ENCODE measurements around the gene FRAS1.
"Not testable (repeated sequence)": the region's sequence is repeated elsewhere in the genome, so short reads cannot be mapped to it uniquely, and the experiment has no call there.

The FRAS1 gene

GRCh38 chr4:78168029-78168428 is 110.9 kb downstream of the FRAS1 start:
- Histone ChIP-seq H3K27ac (no peak overlapping the region), H3K4me3 (ENCODE audit: low read depth in 1 of 2, low read length in 1 of 2) (no peak overlapping the region), H3K9me3 (no peaks in the 10 kb centered on the region), H3K27me3 (no peaks in the 10 kb centered on the region), H3K36me3 (no peaks in the 10 kb centered on the region), H3K4me1 (ENCODE audit: control insufficient read depth in 1 of 2, insufficient read depth in 1 of 2, low read depth in 1 of 2, low read length in 1 of 2) (no peaks in the 10 kb centered on the region)
- TF ChIP-seq CTCF (IDR thresholded peaks at IDR 0.05): no peak

- Histone ChIP-seq H3K4me1 (ENCODE audit: control insufficient read depth in 1 of 2, insufficient read depth in 1 of 2, low read depth in 1 of 2, low read length in 1 of 2) (no peaks in the 10 kb centered on the region), H3K9me3 (no peaks in the 10 kb centered on the region), H3K27me3 (no peaks in the 10 kb centered on the region), H3K4me3 (ENCODE audit: low read depth in 1 of 2, low read length in 1 of 2) (no peak overlapping the region), H3K36me3 (no peaks in the 10 kb centered on the region), H3K27ac (no peak overlapping the region)
- TF ChIP-seq CTCF (IDR thresholded peaks at IDR 0.05): no peak
Observed at GRCh38 chr4:78169728-78170127, 112.6 kb downstream of the FRAS1 start.

GRCh38 chr4:78171482-78171881 is 114.4 kb downstream of the FRAS1 start:
- Histone ChIP-seq H3K4me1 (ENCODE audit: control insufficient read depth in 1 of 2, insufficient read depth in 1 of 2, low read depth in 1 of 2, low read length in 1 of 2) (no peaks in the 10 kb centered on the region), H3K27me3 (no peaks in the 10 kb centered on the region), H3K27ac (no peak overlapping the region), H3K9me3 (no peaks in the 10 kb centered on the region), H3K4me3 (ENCODE audit: low read depth in 1 of 2, low read length in 1 of 2) (no peak overlapping the region), H3K36me3 (no peaks in the 10 kb centered on the region)
- TF ChIP-seq CTCF (IDR thresholded peaks at IDR 0.05): no peak

- no peak for TF ChIP-seq CTCF (IDR thresholded peaks at IDR 0.05)
- H3K27me3 ChIP-seq: no peaks in the 10 kb centered on the region
- no peak overlapping the region for H3K4me3 ChIP-seq (ENCODE audit: low read depth in 1 of 2, low read length in 1 of 2)
- no peaks in the 10 kb centered on the region for H3K36me3 ChIP-seq
- no peak overlapping the region for H3K27ac ChIP-seq
- H3K9me3 ChIP-seq: no peaks in the 10 kb centered on the region
- H3K4me1 ChIP-seq (ENCODE audit: control insufficient read depth in 1 of 2, insufficient read depth in 1 of 2, low read depth in 1 of 2, low read length in 1 of 2): no peaks in the 10 kb centered on the region
Observed at GRCh38 chr4:78174891-78175290, 117.8 kb downstream of the FRAS1 start.

GRCh38 chr4:78179196-78179595 is 122.1 kb downstream of the FRAS1 start:
- H3K4me1 ChIP-seq (ENCODE audit: control insufficient read depth in 1 of 2, insufficient read depth in 1 of 2, low read depth in 1 of 2, low read length in 1 of 2): no peaks in the 10 kb centered on the region
- TF ChIP-seq CTCF (IDR thresholded peaks at IDR 0.05): no peak
- H3K27me3 ChIP-seq: no peaks in the 10 kb centered on the region
- no peak overlapping the region for H3K27ac ChIP-seq
- no peak overlapping the region for H3K4me3 ChIP-seq (ENCODE audit: low read depth in 1 of 2, low read length in 1 of 2)
- no peaks in the 10 kb centered on the region for H3K9me3 ChIP-seq
- H3K36me3 ChIP-seq: no peaks in the 10 kb centered on the region

GRCh38 chr4:78181681-78182234 is 124.6 kb downstream of the FRAS1 start:
- H3K9me3 ChIP-seq; H3K27me3 ChIP-seq; H3K4me1 ChIP-seq (ENCODE audit: control insufficient read depth in 1 of 2, insufficient read depth in 1 of 2, low read depth in 1 of 2, low read length in 1 of 2); H3K36me3 ChIP-seq; H3K27ac ChIP-seq; H3K4me3 ChIP-seq (ENCODE audit: low read depth in 1 of 2, low read length in 1 of 2): not testable (repeated sequence)
